Panc1 (cell line): ENCODE data around the gene USP4. TPM values are rescaled to one million over a fixed set of nuclear protein-coding genes. Genes with fewer than 3 reads are reported as not detected.
A peak's percentile ranks its signal among the peaks of the same experiment; 100 is the strongest.

Experiments
- ATAC-seq: fragments of 200-7000 bp; cut with Tn5 transposase; 2 replicates; pipeline ENCODE4 v1.9.1; 2020; ENCODE audit warnings: mild to moderate bottlenecking, moderate library complexity
- BruUV-seq: library from RNA; stranded (reverse); fragments of 400-500 nt; replicated peaks from 2 replicates; lab custom pipeline; 2021; lab: Mats Ljungman, UMichigan
- CTCF ChIA-PET: fragments of 300-600 bp; sonication (Branson Sonifier 250); formaldehyde crosslinking; loops from one replicate; lab custom pipeline; 2022; ENCODE audit warnings: antibody characterized with exemption; lab: Charles Lee
- POLR2A ChIA-PET: fragments of 300-600 bp; sonication (Branson Sonifier 250); formaldehyde crosslinking; loops from one replicate; lab custom pipeline; 2022; ENCODE audit warnings: antibody characterized with exemption; lab: Charles Lee
- DNase-seq: peaks from one replicate; pipeline ENCODE4 v3.0.0-alpha.2; 2010; ENCODE audit warnings: low read depth, low spot score
- H3K27ac ChIP-seq: 2 replicates; pipeline ENCODE4 v1.5.1; 2011; ENCODE audit warnings: mild to moderate bottlenecking, low read length, inconsistent platforms
- H3K27me3 ChIP-seq: fragments of 200-500 bp; sonication (Bioruptor generic); 2 replicates; pipeline ENCODE4 v1.6.0; 2014; ENCODE audit warnings: low read length, inconsistent platforms; ENCODE audit not compliant: control insufficient read depth, insufficient read depth
- H3K36me3 ChIP-seq: fragments of 200-500 bp; sonication (Bioruptor generic); 2 replicates; pipeline ENCODE4 v1.5.1; 2014; ENCODE audit warnings: inconsistent platforms, mild to moderate bottlenecking, low read length, moderate library complexity; ENCODE audit not compliant: control insufficient read depth, insufficient read depth
- H3K4me1 ChIP-seq: 2 replicates; pipeline ENCODE4 v1.5.1; 2011; ENCODE audit warnings: inconsistent platforms, mild to moderate bottlenecking, low read length, moderate library complexity; ENCODE audit not compliant: control insufficient read depth, insufficient read depth
- H3K4me3 ChIP-seq, 2 experiments: 2 replicates each; pipeline ENCODE4 v1.5.1; 2011 to 2012; ENCODE audit warnings: low read depth in 2 of 2, low read length in 2 of 2, mild to moderate bottlenecking in 2 of 2, inconsistent platforms in 1 of 2, moderate library complexity in 1 of 2
- H3K9me3 ChIP-seq: fragments of 200-500 bp; sonication (Bioruptor generic); 2 replicates; pipeline ENCODE4 v1.5.1; 2014; ENCODE audit warnings: low read depth, mild to moderate bottlenecking, inconsistent platforms, low read length, moderate library complexity; ENCODE audit not compliant: control insufficient read depth, insufficient read depth
- POLR2AphosphoS5 ChIP-seq: IDR thresholded peaks from 2 replicates; pipeline ENCODE4 v1.6.1; 2012; ENCODE audit warnings: mild to moderate bottlenecking, low read depth, low read length, moderate library complexity
- REST ChIP-seq, 2 experiments: IDR thresholded peaks; 2 replicates each; pipeline ENCODE4 v1.6.1; 2011 to 2012; ENCODE audit warnings: low read depth in 2 of 2, control low read depth in 1 of 2, low read length in 1 of 2, mild to moderate bottlenecking in 1 of 2, moderate library complexity in 1 of 2; ENCODE audit not compliant: insufficient read depth in 1 of 2
- SIN3A ChIP-seq: IDR thresholded peaks from 2 replicates; pipeline ENCODE4 v1.6.1; 2012; ENCODE audit warnings: low read depth, mild to moderate bottlenecking, low read length, moderate library complexity, borderline replicate concordance; ENCODE audit not compliant: insufficient read depth
- TCF7L2 ChIP-seq: IDR thresholded peaks from 2 replicates; pipeline ENCODE4 v1.6.1; 2011; ENCODE audit warnings: mild to moderate bottlenecking, low read depth, low read length, inconsistent platforms
- in situ Hi-C: cut with HindIII; loops from 2 replicates; pipeline ENCODE4 v1.10.0; 2016; ENCODE audit warnings: low sequenced_read_pairs, low pct_unique_long_range_greater_than_20kb
- intact Hi-C: fragments of 100-400 bp; cut with micrococcal nuclease; formaldehyde crosslinking; loops from one replicate; pipeline ENCODE4 v1.10.0; 2022; ENCODE audit not compliant: unreplicated experiment
- total RNA-seq: library from RNA; stranded (reverse); gene quantifications from one replicate; pipeline ENCODE4 v1.2.1, GENCODE V29; 2021; ENCODE audit not compliant: unreplicated experiment
- TF ChIP-seq, protein P1 (sequence below): fragments of 450-650 bp; IDR thresholded peaks from 2 replicates; pipeline ENCODE4 v1.5.1; 2017; ENCODE audit warnings: mild to moderate bottlenecking

USP4 gene
- total RNA-seq, 1 experiment from 2014 or later: 39.9 TPM

- H3K4me3 ChIP-seq: no peak overlapping the region
- in situ Hi-C loops: no loop called here
- no peaks in the 10 kb centered on the region for H3K4me1 ChIP-seq
- no peak for TF ChIP-seq TCF7L2
- H3K9me3 ChIP-seq: no peaks in the 10 kb centered on the region
- BruUV-seq: TSS peak; percentile 67
- no peak overlapping the region for H3K27ac ChIP-seq
- no peak for ATAC-seq
- no peaks in the 10 kb centered on the region for H3K27me3 ChIP-seq
- intact Hi-C loops: no loop called here
- POLR2A ChIA-PET: interaction anchor here (0.6 kb wide), 1 partner anchor 754 kb away, joined by 3 read pairs; no protein-coding TSS in a partner anchor
- CTCF ChIA-PET: no interaction called here
- H3K36me3 ChIP-seq: no peaks in the 10 kb centered on the region
- DNase-seq: no peak
Observed at GRCh38 chr3:49385617-49386016, 45.8 kb upstream of the USP4 start.

GRCh38 chr3:49383387-49383786 lies 43.5 kb upstream of the USP4 start:
- Histone ChIP-seq H3K4me1 (no peaks in the 10 kb centered on the region), H3K27ac (no peak overlapping the region), H3K9me3 (no peaks in the 10 kb centered on the region; the same call in 1 of the 2 replicates), H3K4me3 (no peak overlapping the region), H3K36me3 (no peaks in the 10 kb centered on the region), H3K27me3 (no peaks in the 10 kb centered on the region)
- POLR2A ChIA-PET: interaction anchor here (0.6 kb wide), 1 partner anchor 15 kb away, joined by 6 read pairs; no protein-coding TSS in a partner anchor
- no TSS peak for BruUV-seq
- ATAC-seq: no peak
- CTCF ChIA-PET: no interaction called here
- TF ChIP-seq POLR2AphosphoS5 (no peak), SIN3A (no peak), TCF7L2 (no peak)
- TF ChIP-seq, protein P1, sequence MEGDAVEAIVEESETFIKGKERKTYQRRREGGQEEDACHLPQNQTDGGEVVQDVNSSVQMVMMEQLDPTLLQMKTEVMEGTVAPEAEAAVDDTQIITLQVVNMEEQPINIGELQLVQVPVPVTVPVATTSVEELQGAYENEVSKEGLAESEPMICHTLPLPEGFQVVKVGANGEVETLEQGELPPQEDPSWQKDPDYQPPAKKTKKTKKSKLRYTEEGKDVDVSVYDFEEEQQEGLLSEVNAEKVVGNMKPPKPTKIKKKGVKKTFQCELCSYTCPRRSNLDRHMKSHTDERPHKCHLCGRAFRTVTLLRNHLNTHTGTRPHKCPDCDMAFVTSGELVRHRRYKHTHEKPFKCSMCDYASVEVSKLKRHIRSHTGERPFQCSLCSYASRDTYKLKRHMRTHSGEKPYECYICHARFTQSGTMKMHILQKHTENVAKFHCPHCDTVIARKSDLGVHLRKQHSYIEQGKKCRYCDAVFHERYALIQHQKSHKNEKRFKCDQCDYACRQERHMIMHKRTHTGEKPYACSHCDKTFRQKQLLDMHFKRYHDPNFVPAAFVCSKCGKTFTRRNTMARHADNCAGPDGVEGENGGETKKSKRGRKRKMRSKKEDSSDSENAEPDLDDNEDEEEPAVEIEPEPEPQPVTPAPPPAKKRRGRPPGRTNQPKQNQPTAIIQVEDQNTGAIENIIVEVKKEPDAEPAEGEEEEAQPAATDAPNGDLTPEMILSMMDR: no peak
- no peak for DNase-seq
- in situ Hi-C loops (no loop called here), intact Hi-C loops (no loop called here)

GRCh38 chr3:49378249-49378895 lies 38.5 kb upstream of the USP4 start:
- Histone ChIP-seq H3K9me3 (no peaks in the 10 kb centered on the region; the same call in 1 of the 2 replicates), H3K4me3 (no peak overlapping the region), H3K27ac (no peak overlapping the region), H3K27me3 (no peaks in the 10 kb centered on the region), H3K4me1 (no peaks in the 10 kb centered on the region), H3K36me3 (0 out of 2 replicates have a peak, but pooled peaks cover 2% of the 10 kb centered on the region)
- DNase-seq (no peak), ATAC-seq (no peak)
- POLR2A ChIA-PET: no interaction called here
- no TSS peak for BruUV-seq
- in situ Hi-C loops: no loop called here
- TF ChIP-seq REST (IDR thresholded peaks at IDR 0.05; ENCODE audit: insufficient read depth in 1 of 2, low read depth in 2 of 2, low read length in 1 of 2) (no peak), SIN3A (no peak), TCF7L2 (no peak)
- TF ChIP-seq, protein P1: no peak
- CTCF ChIA-PET: no interaction called here
- intact Hi-C loops: no loop called here
